Measurements from ENCODE around the gene CCP110.

The CCP110 gene

DNA sequence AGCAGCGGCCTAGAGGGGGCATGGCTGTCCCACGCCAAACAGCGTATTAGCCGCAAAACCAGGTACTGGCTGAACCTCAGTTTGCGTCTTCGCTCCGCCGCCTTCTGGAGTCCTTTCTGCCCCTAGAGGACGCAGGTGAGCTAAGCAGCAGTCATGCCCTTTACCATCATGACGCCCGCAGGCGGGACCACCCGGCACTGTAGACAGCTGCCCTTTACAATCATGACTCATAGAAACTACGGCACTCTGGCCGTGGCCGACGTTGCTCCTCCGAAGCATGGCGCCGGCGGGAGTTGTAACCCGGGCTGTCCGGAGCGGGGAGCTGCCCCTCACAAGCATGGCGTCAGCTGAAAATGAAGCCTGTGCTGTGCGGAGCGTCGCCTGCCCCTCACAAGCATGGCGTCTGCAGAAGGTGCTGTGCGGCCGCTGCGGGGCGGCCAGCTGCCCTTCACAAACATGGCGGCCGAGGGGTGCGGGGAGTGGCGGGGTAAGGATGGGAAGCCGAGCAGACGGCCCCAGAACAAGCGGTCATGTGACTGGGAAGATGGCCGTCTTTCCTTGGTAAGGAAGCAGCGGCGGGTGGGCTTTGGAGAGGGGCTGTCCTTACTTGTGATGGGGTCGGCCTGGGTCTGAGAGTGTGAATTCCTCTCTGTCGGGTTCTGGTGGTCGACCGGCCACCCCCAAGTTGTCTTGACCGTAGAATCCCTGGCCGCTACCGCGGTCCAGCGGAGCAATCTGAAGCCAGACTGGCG, 31.6 kb downstream of the CCP110 start, which contains the start of gene VPS35L:
TSS of gene VPS35L (plus strand) at position 518 of the 752 bp plus-strand sequence. CDS start at position 545, 27 bp downstream.
- peak; percentile 92 for DNase-seq (ENCODE audit: low spot score)

DNA sequence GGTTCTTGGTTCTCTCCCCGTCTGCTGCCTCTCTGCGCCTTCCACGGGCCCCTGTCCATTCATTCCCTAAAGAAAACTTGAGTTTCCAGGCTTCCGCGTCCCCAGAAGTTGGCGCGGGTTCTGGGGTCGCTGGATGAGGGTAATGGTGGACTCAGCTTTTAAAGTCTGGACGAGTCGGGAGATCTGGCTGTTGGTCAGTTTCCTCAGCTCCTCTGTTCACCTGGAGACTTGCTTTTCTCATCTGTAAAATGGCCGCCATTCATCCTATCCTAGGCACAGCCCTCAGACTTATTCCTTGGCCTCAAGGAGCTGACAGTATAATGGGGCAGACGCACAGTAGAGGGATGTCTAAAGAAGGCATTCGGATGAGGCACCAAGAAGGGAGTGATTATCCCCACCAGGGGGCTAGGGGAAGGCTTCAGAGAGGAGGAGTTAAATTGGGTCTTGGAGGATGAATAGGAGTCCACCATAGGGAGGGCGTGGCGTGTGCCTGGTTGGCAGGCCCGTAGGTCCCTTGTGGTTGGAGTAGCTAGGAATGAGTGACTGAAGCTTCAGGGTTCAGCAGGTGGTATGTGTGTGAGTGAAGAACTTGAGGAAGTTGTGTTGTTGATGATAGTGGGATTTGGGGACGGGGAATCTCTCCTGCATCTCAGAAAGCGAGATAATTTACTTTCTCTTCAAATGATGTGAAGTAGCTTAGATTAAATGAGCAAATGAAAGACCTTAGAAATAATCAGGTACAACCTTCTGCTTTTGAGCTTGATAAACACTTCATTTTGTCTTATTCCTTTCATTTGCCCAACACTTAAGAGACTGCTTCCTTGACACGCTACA, 32.4 kb downstream of the CCP110 start:
- DNase-seq (ENCODE audit: low spot score), result peak; percentile 73

DNA sequence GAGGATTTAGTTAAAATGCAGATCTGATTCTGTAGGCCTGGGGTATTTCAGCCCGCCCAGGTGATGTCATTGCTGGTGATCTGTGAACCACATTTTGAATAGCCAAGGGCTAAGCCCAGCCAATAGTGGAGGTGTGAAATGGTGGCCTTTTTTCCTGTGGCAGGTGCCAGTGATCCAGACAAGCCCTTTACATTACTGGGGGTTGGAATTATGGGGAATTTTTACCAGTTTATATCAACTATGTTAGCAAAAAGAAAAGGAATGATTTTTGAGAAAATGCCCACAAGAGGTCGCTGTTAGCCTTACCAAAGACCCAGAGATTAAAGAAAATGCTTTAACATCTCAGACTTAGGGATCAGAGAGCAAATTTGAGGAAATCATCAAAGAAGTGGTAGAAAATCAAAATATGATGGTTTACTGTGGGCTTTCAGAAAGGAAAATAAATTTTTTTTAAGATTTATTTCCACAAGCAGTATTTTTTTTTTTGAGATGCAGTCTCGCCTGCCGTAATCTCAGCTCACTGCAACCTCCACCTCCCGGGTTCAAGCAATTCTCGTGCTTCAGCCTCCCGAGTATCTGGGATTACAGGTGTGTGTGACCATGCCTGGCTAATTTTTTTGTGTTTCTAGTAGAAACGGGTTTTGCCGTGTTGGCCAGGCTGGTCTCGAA, 35.6 kb downstream of the CCP110 start:
- DNase-seq (ENCODE audit: low spot score), result peak; percentile 17

DNA sequence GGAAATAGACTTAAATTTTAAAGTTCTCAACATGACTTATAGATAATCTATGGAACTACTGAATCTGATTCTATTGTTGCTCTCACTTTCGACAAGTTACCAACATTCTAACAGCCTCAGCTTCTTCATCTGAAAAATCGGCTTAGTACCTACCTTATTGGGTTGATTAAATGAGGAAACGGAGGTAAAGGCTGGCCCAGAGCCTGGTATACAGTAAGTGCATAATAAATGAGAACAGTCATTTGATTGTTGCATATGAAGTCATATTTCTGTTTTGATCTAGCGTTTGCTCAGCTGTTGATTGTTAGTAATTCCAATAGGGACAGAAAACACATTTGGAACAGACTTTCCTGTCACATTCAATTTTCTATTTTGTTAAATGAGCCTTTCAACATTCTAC, 36.3 kb downstream of the CCP110 start:
- DNase-seq (ENCODE audit: low spot score), result no peak

DNA sequence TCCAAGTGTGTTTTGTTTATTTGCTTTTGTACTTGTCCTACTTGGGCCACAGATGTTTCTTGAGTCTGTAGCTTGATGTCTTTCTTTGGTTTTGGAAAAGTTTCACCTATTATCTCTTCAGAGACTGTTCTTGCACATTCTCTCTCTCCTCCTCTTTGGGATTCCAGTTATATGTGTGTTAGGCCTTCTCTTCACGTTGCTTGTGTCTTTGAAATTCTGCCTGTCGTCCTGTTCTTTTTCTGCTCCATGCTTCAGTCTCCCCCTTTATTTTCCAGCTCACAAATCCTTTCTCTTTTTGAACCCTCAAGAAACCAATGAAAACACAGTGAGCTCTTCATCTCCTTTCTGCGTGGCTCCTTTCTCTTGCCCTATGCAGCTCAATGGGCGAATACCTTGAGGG, 39.6 kb downstream of the CCP110 start:
- DNase-seq (ENCODE audit: low spot score), result no peak

DNA sequence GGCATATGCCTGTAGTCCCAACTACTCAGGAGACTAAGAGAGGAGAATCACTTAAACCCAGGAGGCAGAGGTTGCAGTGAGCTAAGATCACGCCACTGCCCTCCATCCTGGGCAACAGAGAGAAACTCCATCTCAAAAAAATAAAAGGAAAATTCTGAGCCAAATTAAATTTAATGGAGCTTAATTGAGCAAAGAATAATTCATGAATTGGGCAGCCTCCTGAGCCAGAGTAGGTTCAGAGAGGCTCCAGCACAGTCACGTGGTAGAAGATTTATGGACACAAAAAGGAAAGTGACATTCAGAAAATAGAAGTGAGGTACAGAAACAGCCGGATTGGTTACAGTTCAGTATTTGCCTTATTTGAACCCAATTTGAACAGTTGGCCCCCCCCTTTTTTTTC, 42.6 kb downstream of the CCP110 start:
- no peak for DNase-seq (ENCODE audit: low spot score)

DNA sequence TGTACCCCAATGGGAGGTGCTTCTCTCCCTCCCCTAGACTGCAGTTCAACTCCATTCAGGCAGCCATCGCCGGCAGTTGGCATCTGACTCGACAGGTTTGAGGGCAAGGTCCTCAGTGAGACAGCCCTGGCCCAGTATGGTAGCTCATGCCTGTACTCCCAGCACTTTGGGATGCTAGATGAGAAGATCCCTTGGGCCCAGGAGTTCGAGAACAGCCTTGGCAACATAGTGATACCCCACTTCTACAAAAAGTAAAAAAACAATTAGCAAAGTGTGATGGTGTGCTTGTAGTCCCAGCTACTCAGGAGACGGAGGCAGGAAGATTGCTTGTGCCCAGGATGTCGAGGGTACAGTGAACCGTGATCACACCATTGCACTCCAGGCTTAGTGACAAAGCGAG, 43.8 kb downstream of the CCP110 start:
- DNase-seq (ENCODE audit: low spot score), result no peak

DNA sequence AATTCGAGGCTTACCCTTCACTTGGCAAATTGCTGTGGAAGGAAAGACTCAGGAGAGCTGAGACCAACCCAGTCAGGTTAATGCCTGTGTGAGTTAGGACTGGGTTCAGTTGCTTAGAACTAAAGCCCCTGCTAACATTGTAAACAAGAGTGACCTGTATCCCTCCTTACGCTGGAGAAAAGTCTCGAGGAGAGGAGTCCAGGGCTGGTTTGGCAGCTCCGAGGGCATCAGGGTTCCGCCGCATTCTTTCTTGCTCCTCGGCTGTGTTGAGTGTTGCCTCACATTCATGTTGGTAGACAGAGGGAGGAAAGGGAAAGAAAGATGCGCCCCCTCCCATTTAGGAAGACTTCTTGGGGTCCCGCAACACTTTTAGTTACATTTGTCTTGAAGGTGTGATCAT, 50.3 kb downstream of the CCP110 start:
- no peak for DNase-seq (ENCODE audit: low spot score)

DNA sequence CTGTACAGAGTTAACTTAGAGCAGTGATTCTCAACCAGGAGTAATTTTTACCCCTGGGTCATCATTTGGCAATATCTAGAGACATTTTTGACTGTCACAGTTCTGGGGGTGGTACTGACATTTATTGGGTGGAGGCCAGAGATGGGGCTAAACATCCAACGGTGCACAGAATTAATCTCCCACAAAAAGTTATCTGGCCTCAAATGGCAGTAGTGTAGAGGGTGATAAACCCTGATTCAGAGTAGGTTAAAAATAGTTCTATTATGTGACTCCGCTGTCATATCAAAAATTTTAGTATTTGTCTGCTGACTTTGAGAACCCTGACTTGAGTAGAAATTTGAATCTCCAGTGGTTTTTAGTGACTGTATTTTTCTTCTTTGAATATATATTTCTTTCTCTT, 50.9 kb downstream of the CCP110 start:
- no peak for DNase-seq (ENCODE audit: low spot score)

DNA sequence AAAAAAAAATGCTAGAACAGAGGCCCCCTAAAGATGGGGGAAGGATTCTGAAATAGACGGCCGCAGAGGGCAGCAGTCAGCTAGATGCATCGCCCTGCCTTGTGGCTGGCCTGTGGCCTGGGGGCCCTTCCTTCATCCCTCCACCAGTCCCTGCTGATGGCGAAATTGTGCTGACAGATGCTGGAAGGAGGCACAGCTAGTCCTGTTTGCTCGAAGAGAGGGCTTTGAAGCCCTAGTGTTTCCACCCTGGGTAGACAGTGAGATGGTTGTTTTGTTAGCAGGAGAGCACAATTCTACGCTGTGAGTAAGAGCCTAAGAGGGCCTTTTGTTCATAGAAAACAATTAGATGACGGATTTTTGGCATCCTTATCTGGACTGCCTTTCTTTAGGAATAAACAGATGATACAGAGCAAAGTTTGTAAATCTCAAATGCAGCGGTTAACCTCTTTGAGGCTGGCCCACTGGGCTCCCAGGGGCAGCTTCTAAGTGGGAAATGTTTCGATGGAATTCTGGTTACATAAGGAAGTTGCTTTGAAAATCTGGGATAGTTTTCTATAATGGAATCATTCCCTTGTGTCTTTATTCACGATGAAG, 54.7 kb downstream of the CCP110 start:
- DNase-seq (ENCODE audit: low spot score), result no peak

DNA sequence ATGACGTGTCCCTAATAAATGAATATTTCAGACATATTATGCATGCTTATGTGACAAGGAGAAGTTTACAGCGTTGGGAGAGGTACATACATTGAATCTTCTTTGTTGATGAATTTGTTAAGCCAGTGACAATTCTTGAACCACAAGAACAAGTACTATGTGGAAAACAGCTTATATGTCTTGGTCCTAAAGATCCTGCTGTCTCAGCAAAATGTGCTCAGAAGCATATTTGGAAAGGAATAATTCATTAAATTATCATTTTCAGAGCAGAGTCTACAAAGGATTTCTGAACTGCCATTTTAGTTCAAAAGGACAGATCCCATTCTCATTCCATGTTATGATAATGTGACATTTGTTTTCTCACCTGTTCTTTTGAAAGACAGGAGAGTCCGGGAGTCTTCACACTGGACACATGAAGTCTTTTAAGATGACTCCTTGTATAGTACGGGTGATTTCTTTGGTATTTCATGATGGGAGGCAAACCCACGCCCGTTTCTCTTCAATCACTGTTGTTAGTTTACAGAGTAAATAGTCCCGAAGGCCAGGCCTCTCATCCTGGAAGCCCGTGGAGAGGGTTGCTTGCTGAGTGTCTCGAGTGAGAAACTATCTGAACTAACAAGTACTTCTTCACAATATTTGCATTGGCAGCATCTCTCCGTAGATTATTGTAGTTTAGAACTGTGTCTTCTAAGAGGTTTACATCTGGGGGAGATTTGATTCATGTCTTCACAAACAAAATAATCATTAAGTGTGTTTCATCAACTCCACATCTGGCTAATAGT, 58.5 kb downstream of the CCP110 start:
- no peak for DNase-seq (ENCODE audit: low spot score)

DNA sequence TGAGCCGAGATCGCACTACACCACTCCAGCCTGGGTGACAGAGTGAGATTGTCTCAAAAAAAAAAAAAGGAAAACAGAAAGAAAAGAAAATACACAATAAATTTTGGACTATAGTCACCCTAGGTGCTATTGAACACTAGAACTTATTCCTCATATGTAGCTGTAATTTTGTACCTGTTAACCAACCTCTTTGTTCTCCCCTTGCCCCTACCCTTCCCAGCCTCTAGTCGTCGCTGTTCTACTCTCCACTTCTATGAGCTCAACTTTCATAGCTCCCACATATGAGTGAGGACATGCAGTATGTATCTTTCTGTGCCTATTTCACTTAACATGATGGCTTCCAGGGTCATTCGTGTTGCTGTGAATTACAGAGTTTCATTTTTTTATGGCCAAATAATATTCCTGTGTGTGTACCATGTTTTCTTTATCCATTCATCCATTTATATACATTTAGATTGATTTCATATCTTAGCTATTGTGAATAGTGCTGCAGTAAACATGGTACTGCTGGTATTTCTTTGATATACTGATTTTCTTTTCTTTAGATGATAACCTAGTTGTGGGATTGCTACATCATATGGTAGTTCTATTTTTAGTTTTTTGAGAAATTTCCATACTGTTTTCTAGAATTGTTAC, 60.0 kb downstream of the CCP110 start:
- peak; percentile 49 for DNase-seq (ENCODE audit: low spot score)

DNA sequence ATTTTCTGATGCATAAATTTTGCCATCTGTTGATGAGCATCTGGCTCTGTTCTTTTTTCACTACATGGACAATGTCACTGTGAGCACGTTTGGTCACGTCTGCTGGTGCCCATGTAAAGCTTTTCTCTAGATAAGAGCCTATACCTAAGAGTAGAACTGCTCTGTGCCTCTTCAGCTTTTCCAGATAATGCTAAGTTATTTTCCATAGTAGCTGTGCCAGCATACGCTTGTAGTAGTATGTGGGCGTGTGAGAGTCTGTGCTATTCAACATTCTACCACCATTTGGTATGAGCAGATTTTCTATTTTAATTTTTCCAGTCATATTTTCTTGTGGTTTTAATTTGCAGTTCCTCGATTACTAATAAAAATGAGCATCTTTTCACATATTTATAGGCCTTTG, 64.9 kb downstream of the CCP110 start:
- DNase-seq (ENCODE audit: low spot score), result no peak

DNA sequence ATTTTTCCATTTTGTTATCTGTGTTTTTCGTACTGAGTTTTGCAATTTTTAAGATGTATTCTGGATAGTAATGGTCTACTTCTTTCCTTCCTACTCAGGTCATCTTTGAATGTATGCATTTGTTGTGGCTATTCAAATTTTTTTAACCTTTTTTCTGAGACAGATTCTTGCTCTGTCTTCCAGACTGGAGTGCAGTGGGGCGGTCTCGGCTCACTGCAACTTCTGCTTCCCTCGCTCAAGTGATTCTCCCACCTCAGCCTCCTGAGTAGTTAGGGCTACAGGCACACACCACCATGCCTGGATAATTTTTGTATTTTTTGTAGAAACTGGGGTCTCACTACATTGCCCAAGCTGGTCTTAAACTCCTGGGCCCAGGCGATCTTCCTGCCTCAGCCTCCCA, 65.4 kb downstream of the CCP110 start:
- no peak for DNase-seq (ENCODE audit: low spot score)

DNA sequence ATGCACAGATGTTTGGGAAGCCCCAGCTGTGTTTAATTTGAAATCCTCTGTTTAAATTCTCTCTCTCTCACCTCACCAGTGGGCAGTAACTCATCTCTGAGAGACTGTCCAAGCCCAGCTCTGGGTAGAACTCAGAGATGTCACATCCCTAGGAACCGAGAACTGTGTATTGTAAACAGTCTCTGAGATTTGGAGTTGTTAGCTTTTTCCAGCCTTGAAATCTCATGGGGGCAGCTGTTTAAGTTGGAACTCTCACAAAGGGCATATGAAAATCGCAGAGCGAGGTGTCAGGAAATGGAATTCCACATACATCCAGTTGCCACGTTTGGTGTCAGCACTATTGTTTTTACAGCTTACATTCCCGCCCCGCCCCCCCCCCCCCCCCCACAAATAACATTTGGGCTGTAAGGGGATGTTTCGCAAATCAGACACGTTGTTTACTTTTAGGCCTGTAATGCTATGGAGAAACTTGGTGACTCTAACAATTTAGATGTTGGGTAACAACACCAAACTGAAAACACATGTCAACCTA, 66.1 kb downstream of the CCP110 start:
- DNase-seq (ENCODE audit: low spot score), result no peak

DNA sequence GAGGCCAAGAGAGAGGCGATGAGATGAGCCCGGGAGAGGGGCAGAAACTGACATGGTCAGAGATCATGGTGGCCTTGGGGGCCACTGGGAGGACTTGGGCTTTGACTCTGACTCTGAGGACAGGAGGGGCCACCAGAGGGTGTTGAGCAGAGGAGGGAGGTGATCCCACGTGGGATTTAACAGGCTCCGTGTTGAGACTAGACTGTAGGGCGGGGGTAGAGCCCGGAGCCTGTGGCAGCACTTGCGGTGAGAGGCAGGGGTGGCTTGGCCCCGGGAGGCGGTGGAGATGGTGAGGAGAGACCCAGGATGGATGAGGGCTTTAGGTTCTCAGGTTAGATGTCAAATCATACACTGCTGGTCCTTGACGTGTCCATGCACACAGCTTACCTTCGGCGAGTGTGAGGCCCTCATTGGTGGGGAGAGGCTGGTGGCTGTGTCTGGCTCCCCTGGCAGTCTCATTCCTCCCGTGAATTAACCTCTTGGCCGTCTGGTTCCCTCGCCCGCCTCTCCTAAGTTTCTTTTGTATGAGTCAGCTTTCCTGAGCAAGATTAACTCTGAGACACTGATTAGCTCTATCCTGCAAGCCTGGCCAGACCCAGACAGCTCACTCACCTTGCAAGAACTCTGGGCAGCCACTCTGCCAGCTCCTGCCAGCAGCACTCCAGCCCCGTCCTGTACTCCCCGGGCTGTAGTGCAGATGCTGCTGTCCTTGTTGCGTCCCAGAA, 71.5 kb downstream of the CCP110 start:
- DNase-seq (ENCODE audit: low spot score), result peak; percentile 20

DNA sequence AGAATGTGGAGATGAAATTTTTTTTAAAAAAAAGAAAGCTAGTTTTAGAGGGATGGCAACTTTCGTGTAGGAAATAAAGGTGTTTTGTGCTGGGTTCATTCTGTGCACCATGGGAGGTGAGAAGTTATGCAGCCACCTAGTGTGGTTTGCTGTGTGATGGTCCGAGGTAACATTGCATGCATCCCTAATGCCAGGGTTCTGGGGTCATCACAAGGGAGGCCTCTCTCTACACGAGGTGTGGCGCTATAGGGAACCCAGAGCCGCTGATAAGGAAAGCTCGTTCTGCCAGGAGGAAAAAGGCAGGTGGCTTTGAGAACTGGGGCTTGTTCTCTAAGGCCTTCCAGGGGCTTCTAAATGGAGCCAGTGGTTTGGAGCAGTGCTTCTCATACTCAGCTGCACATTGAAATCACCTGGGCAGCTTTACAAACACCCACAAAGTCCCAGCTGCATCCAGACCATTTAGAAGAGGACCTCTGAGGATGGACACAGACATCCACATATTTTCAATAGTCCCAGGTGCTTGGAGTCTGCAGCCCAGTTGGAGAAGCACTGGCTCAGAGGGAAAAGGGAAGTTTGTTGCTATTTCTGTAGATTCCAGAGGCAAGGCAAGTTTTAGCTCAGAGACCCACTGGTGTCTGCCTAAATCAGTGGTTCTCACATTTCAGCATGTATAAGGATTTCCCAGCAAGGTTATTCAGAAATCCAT, 75.2 kb downstream of the CCP110 start:
- DNase-seq (ENCODE audit: low spot score), result no peak

DNA sequence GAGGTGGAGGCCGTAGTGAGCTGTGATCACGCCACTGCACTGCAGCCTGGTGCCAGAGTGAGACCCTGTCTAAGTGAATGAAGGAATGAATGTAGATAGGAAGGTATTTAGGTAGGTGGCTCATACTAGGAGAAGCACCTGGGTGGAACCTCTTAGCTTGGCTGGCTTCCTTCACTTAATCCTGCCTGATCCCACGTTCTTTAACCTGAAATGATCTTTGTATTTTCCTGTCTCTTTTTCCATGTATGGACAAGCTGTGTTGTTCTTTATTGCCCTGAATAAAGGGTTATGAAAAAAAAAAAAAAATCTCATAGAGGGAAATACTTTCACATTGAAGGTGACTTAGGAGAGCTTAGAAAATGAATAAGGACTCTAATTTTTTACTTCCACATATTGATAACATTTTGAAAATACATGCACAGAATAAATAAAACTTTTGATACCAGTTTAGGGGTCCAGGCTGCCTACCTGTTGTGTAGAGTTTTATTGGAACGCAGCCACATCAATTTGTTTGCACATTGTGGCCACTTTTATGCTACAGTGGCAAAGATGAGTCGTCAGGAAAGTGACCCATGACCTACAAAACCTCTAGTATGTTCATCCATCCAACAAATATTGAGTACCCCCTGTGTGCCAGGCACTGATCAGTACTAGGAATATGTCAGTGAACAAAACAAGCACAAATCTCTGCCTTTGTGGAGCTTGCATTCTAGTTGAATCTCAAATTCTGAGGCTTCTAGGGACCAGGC, 76.4 kb downstream of the CCP110 start:
- no peak for DNase-seq (ENCODE audit: low spot score)

All from iPS-NIHi11 (cell line).